Globus pallidus (tissue), 1 donor: ENCODE results near the gene PRRX2.
A peak's percentile ranks its signal among the peaks of the same experiment; 100 is the strongest.

Source experiments
- DNase-seq: peaks from one replicate; pipeline ENCODE4 v3.0.0-alpha.2; 2015; ENCODE audit warnings: low spot score

PRRX2 gene

DNA sequence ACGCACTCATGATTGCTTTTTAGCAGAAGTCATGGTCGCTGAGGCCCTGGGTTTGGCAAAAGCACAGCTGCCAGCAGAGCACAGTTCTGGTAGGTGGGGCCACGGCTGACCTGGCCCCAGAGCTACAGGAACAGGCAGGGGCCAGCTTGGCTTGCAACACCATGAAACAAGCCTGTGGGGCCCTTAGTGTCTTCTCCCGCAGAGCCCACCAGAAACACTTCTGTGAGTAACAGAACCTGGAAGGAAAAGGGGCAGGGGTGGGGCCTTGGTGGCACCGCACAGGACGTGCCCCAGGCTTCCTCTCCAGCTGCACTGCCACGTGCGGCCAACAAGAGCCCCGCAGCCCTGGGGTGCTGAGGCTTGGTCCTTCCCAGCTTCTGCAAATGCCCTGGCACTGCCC is 28.3 kb upstream of the PRRX2 start:
- DNase-seq: no peak

DNA sequence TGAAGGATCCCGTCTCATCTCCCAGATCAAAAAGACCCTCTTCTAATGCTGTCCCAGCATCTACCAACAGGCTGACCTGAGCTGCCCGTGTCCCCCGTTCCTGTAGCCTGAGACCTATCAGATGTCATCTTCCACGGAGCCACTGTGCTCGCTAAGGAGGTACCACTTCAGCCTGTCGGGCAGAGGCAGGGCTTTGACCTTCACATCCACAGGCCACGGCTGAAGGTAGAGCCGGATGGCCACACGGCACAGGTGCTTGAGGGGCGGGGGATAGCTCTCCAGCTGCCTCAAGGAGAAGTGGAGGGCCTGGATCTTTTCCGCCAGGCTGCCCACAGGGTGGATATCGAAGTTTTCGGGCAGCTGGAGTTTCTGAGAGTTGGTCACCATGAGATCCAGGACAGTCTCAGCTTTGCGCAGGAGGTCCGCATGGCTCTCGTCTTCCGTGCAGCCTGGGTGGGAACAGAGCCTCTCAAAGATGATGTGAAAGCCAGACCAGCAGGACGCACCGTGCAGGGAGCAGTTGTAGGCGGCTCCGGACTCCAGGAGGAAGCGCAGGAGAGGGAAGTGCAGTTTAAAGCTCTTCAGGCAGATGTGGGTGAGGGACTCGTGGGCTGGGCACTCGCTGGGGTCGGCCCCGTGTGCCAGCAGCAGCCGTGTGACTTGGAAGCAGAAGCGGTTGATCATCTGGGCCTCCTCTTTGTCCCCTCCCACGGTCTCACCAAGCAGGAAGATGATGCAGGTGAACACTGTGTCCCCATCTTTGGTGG is 27.6 kb upstream of the PRRX2 start:
- no peak for DNase-seq

DNA sequence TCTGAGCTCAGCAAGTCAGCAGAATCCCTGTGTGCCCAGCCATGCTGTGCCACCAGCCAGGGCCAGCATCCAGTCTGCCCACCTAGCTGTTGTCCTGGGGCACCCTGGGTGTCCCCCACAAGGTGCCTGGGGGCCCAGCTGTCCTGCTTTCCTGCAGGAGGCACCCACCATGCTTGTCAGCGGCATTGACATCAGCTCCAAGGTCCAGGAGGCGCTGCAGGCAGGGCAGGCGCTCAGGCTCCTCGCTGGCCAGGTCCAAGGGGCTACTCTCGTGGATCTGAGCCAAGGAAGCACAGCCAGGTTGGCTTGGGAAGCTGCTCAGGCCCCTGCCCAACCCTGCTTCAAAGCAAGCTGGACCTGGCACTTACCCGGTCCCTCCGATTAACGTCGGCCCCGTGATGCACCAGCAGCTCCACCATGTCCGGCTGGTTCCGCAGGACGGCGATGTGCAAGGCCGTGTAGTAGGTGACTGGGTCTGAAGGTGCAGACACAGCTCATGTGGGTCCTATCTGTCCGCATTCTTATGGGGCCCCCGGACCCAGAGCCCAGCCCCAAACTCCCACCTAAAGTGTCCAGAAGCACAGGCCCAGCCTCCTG is 26.3 kb upstream of the PRRX2 start:
- no peak for DNase-seq

DNA sequence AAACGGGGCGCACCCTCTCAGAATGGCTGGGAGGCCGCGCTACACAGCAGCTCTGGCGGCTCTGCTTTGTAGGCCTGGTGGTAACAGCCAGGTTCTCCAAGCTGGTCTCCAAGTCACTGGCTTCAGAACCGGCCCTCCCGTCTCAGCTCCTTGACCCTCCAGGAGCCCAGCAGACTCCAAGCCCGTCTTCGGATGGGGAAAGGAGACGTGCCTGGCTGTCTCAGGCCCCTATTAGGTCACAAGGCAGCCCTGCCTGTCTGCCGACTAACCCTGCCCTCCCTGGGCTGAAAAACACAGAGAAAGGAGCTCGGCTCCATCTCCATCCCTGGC is 25.7 kb upstream of the PRRX2 start:
- DNase-seq: no peak

DNA sequence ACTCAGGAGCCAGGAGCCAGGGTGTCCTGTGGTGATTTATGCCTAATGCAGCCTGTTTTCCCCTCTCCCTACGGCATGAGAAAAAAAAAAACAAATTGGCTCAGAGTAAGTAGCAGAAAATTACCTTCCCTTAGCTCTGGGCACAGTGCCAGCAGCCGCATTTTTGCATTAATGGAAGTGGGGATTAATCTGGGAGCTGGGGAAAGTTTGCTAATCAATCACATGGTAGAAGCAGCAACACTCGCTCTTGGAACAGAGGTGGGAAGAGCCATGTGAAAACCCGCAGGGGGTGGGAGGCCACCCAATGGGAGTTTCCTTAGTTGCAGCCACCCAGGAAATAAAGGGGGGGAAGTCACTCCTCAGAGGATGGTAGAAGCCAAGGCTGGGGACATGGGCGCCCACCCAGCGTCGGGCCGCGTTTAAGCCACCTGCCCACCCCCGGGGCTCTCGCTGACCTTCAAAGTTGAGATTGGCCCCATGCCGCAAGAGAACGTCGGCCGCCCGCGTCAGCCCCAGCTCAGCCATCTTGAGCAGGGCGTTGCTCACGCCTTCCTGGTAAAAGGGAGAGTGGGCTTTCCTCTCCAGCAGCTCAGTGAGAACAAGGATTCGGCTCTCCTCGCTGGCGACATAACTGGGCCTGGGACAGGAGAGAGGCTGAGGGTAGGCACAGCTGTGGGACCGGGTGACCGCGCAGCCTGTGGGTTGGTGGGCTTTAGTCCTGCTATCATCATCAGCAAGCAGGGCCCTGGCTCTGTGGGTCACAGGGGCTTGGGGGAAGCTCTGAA is 25.2 kb upstream of the PRRX2 start:
- DNase-seq: no peak

DNA sequence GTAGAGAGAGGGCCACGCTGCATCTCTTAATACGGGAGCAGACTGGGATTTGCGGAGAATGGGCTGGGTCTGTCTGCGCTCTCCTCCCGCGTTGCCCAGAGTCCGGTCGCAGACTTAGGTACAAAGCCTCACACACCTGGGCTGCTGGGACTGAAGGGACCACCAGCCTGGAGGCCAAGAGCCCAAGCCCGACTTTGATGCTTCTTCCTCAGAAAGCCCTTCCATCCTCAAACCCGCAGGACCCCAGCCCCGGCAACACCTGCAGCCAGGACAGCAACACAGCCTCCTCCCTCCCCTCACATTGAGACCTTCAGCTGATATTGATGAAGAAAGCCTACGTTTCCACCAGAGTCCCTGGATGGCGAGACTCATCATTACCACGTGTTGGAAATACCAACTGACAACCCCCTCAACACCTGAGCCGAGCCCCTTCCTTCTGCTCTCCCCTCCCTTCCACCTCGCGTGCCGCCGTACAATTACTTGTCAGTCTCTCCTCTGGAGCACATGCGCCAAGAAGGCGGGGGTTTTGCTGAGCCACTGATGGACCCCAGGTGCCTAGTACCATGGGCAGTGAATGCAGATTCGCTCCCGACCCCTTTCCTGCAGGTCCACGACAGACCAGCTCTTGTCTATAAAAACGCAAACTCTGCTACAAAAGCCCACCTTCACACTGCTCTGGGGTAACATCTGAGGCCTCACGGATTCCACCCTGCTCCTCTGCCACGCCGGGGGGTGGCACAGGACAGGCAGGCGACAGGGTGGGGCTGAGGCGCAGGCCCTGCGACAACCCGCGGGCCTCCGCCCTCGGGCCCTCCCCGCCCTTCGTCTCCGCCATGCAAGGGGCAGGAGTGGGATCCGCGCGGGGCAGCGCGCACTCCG is 24.3 kb upstream of the PRRX2 start:
- no peak for DNase-seq

DNA sequence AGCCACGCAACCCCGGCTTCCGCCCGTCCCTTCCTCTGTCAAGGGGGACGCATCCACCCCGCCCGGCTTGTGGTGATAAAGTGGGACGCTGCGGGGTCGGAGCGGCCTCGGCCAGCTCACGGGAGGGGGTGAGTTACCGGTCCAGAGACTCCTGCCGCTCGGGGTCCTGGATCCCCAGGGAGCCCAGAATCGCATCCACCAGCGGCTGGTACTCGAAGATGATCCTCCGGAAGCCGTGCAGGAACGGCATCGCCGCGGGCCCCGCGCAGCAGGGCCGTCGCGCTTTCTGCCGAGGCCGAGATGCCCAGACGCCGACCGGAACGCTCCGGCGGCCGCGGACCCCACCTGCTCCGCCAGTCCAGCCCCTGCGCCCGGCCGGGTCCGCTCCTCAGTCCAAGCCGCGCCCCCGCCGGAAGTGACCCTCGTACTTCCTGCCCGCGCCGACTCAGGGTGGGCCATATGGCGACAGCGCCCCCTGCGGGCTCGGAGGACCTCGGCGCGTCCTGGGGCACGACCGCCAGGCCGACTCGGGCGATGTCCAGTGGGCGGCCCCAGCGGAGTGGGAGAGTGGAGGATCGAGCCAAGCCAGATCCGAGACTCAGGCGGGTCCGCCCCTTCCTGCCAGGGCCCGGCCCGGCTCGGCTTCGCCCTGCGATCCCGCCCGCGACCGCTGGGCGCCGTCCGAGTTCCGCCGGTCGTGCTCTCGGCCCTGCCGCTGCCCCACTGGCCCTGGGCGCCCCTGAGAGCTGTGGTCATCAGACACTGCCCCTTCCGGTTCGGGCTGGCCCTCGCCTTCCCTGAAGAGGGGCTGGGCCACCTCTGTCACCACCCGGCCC is 23.5 kb upstream of the PRRX2 start, which contains the start of gene ASB6:
Gene ASB6 (minus strand): TSS at position 402 of the 836 bp plus-strand sequence. CDS start 152 bp downstream, at position 250.
- peak; percentile 93 for DNase-seq

DNA sequence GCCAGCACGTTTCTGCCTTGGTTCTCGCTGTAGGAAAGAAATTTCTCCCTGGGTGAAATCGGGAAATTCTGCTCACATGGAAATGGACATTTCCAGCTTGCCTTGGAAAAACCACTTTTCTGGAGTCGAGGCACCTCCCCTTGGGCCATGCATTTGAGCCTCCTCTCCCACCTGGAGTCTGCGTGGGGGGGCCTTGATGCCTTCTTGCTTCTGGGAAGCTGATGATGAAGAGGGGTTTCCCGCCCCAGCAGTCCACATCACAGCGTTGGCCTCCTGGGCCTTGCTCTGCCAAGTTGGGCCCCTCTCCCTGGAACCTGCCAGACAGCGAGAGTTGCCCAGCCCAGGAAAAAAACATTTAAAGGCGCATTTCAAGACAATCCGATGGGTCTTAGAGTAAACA is 21.7 kb upstream of the PRRX2 start:
- no peak for DNase-seq

DNA sequence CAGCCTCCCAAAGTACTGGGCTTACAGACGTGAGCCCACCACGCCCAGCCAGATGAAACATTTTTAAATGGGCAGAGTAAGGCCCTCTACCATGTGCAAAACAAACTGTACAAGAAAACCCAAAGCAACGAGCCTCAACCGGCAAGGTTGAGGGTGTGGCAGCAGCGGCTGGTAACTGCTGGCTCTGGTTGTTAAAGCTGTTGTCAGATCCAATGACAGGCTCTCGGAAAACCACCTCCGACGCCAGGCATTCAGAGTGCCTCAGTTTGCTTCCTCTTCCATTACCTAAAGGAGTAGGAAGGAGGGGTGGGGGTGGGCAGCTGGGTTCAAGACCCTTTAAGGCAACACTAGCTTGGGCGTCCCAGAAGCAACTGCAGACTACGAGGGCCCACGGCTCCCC is 21.1 kb upstream of the PRRX2 start:
- DNase-seq: no peak

DNA sequence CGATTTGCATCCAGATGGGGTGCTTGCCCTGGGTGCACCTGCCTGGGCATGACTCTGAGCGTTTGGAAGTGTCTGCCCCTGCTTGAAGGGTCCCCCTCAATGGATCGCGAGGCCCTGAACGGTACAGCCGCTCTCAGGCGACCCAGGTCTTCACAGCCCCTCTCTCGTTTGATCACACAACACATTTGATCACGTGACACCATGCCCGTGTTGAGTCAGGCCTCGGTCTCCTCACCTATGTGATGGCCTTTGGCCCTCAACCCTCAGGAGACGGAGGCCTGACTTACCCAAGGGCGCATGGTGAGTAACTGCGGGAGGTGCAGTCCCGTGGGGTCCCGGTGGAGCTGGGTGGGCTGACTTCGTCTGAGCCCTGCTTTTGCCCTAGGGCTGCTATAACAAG is 20.5 kb upstream of the PRRX2 start:
- DNase-seq: no peak

DNA sequence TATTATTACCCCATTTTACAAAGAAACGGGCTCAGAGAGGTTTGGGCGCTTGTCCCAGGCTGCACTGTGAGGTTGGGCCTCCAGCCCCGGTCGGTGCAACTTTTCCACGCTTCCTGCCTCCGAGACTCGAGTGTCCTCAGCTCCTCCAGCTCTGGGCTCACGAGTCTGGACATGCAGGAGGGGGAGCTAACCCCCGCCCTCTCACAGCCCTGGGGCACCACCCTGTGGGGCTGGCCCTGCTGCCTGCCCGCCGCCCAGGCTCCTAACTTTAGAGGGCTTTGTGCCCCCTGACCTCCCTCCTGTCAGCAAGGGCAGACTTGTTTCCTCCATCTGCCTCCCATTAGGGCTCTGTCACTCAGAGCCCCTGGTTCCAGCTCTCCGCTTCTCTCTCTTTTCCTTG is 19.2 kb upstream of the PRRX2 start:
- DNase-seq: no peak

DNA sequence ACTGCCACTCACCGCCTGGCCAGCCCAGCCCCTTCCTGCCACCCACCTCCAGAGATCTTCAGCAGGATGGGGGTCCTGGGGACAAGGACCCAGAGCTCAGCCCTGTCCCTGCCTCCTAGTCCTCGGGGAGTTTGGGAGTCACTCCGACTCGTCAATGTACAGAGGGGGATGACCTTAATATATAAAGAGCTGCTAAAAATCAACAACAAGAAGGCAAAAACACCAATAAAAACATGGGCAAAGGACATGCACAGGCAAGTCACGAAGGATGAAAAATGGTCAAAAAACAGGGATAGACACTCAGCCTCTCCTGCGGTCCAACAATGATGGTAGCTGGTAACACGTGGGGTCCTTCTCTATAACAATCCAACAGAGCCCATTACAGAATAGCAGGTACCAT is 18.8 kb upstream of the PRRX2 start:
- DNase-seq: no peak

DNA sequence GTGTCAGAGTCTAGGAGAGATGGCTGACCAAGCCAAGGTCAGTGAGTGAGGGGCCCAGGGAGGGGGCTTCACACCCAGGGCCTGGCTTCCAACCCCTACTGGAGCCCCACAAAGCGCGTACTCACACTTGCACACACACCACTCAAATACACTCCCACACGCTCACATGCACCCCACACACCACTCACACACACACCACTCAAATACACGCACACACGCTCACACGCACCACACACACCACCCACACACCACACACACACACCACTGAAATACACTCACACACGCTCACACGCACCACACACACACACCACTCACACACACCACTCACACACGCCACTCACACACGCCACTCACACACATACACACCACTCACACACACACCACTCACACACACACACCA is 17.8 kb upstream of the PRRX2 start:
- DNase-seq: no peak

DNA sequence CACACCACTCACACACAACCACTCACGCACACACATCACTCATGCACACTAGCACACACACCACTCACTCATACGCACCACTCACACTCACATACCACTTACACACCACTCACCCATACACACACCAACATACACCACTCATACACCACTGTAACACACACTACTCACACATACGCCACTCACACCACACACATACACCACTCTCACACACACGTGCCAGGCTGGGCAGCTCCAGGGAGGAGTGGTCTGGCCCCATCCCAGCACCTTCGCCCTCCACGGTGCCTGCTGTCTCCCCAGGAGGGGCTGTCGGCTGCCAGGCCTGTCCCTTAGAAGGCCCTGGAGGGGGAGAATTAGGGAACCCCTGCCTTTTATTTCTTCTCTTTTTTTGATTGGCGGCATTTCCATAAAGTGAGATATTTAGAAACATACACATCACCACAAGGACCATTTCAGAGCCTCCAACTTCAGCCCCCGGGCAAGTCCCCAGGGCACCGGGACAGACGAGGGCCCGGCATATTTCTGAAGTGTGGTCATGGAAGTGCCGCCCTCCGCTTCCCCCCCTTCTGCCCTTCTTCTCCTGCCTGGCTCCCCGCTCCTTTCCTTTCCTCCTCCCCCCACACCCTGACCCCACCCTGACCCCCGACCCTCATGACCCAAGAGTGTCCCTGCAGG is 17.2 kb upstream of the PRRX2 start:
- no peak for DNase-seq

DNA sequence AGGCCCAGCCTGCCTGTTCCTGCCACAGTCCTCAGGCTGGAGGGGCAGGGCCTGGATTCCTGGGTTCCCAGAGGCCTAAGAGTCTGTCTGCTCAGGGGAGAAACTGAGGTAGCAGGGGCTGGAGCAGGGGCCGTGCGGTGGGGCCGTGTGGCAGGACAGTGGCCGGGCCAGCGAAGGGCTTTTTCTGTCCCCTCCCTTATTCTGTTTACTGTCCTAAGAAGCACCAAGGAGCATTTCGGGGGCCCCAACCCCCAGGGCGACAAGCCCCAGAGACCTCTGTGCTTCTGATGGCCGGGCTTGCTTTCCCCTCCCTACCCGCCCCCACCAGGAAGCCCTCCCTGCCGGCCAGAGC is 16.7 kb upstream of the PRRX2 start:
- DNase-seq: no peak

DNA sequence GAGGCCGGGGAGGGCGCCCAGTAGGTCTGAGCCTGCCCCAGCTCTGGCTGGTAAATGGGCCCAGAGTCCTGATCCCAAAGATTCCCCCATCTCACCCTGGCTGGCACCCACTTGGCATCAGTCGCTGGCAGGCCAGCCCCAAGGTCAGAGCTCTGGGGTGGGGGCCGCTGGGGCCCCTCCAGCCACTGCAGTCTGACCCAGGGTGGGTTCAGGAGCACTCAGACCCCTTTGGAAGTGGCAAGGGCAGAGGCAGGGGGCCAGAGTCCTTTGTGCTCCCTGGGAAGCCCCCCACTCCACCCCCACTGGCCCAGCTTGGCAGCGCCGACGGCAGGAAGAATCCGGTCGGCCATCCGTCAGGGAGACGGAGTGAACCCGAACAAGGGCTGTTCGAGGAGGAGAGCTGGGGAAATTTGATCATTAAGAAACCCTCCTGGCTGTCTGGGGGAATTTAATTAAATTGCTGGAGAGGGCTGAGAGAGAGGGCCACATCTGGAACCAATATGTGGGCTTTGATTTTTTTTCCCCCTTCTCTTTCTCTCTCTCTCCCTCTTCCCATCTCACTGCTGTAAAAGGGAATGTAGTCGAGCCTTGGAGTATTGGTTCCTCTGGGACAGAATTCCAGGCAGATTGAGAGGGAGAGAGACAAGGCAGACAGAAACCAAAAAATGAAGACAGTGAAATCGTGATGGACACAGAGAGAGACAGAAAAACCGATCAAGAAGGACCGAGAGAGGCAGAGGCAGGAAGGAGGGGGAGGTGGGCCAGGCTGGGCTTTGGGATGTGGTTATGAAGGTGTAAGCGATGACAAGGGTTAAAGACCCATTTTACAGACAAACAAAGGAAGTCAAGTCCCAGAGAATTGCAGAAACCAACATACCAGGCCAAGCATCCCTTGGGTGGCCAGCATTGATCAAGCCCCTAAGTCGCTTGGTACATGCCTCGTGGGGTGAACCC is 15.4 kb upstream of the PRRX2 start:
- DNase-seq: no peak

DNA sequence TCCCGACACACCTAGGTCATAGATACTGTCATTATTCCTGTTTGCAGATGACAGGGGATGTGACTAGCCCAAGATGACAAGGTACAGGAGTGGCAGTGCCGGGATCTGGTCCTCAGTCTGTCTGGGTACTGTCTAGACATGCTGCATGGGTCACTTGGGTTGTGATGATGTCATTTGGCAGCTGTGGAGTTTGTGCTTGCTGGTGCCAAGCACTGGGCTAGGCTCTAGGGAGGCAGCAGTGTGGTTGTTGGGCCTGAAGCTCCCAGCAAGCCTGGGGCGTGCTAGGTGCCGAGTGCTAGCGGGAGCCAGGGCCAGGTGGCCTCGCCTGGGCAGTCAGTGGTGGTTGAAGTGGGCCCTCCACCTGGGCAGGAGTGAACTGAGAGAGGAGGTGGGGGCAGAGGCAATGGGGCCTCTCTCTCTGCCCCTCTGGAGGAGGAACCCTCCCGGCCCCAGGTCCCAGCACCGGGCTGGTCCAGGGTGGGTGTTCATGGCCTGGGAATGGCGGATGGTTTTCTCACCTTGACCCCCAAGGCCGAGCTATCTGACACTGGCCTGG is 14.7 kb upstream of the PRRX2 start:
- peak; percentile 64 for DNase-seq

DNA sequence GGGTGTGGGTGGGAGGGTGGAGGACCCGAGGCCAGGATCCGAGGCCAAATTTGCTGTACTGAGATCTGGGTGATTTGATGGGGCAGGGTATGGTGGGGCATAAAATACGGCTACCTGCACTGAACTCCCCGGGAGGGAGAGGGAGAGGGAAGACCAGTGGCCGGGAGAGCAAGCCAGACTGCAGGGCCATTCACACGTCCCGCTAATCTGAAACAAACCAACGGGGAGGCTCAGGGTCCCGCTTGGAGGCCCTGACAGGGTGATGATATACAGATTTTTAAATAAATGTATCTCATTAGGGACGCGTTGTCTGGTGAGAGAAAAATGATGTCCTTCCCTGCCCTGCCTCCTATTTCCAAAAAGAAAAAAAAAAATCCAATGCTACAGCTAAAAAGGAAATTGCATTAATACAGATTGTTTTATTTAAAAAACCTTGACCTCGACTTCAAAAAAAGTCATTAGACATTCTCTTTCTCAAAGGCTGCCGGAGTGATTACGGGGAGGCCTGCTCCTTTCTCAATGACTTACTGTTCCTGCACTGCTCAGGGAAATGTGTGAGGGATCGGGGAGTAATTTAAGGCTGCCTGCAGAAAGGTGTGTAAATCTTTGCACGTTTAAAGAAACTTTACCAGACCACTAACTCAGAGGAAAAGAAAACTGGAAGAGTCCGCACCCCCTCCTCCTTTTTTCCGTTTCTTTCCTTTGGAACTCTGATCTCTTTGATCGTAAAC is 11.5 kb upstream of the PRRX2 start:
- no peak for DNase-seq
